ENCODE data around the gene CBL.

Gene CBL

DNA sequence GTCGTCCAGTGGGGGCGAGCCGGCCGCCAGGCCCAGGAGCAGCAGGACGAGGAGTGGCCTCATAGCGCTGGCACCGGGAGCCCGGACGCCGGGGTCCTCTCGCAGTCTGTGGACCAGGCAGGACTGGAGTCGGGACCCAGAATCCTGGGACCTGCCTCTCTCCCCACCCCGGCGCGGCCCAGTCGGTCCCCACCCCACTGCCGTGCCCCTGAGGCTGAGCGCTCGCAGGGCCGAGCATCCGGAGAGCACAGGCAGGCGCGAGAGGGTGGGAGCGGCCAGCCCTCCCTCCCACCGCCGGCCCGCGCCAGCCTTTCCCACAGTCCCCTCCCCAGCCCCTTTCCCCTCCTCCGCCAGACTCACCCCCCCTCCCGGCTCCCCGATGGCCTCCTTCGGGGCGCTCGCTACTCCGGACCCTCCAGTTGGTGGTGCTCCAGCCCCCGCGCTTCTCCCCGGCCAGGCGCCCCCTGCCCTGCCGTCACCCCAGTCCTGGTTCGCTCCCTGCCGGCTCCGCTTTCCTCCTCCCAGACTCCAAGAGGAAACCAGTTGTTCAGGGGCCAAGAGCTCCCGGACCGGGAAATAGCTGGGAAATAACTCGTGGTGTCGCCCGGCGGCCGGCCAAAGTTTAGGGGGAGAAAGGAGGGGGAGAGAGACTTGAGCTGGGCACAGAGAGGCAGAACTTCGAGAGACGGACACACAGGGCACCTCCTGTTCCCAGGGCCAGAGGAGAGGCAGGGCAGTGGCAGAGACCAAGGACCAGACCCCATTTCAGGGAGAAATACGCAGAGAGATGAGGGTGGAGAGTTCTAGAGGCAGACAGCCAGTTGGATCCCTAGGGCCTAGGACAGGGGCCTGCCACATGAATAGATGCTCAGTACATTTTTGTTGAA is 134.4 kb downstream of the CBL start, which contains the start of gene C1QTNF5:
C1QTNF5 (minus strand) TSS at position 549 of the 887 bp plus-strand sequence; CDS start at position 63, 486 bp downstream.
- TF ChIP-seq, protein P1, sequence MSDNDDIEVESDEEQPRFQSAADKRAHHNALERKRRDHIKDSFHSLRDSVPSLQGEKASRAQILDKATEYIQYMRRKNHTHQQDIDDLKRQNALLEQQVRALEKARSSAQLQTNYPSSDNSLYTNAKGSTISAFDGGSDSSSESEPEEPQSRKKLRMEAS (IDR thresholded peaks at IDR 0.05; ENCODE audit: low read depth, low read length): no peak
- TF ChIP-seq POLR2A (IDR thresholded peaks at IDR 0.05; ENCODE audit: extremely low read depth, insufficient read length) (no peak), MYC (IDR thresholded peaks at IDR 0.05; ENCODE audit: low read depth, low read length) (no peak)
- TF ChIP-seq, protein P2, sequence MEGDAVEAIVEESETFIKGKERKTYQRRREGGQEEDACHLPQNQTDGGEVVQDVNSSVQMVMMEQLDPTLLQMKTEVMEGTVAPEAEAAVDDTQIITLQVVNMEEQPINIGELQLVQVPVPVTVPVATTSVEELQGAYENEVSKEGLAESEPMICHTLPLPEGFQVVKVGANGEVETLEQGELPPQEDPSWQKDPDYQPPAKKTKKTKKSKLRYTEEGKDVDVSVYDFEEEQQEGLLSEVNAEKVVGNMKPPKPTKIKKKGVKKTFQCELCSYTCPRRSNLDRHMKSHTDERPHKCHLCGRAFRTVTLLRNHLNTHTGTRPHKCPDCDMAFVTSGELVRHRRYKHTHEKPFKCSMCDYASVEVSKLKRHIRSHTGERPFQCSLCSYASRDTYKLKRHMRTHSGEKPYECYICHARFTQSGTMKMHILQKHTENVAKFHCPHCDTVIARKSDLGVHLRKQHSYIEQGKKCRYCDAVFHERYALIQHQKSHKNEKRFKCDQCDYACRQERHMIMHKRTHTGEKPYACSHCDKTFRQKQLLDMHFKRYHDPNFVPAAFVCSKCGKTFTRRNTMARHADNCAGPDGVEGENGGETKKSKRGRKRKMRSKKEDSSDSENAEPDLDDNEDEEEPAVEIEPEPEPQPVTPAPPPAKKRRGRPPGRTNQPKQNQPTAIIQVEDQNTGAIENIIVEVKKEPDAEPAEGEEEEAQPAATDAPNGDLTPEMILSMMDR (IDR thresholded peaks at IDR 0.05; ENCODE audit: low read depth, low read length): no peak
- H3K4me3 ChIP-seq (ENCODE audit: low read depth, low read length): no peak within 1 kb of the TSS
- no peak for DNase-seq (ENCODE audit: low read depth)

DNA sequence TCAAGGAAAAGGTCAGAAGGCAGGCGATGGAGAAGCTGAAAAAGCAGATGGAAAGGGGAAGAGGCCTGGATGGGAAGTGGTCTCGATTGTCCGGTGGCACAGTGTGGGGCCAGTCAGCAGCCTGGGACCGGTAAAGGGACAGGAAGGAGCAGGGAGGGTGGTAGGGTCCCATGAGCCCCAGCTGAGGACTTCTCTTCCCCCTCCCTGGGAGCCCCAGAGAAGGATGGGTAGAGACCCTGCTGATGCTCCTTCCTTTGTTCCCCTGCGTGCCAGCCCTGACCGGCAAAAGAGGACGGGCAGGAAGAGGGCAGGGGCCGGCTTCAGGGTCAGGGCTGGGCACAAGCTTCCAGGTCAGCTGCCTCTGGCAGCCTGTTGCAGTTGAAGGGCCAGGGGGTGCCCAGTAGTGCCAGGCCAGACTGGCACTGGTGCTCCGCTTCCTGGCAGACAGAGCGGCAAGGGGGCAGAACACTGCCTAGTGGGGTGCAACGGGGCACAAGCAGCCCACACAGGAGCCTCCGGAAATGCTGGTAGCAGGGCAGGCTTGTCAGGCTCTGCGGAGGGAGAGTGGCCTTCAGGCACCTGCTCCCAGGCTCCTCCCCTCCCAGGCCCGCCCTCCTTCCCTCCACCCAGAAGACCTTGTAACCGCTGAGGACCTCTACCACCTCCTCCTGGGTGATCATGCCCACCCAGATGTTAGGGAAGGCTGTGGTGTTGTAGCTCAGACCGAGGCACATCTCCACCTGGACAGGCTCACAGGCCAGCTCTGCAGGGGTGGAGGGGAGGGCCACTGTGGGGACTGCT is 135.3 kb downstream of the CBL start:
- TF ChIP-seq POLR2A (IDR thresholded peaks at IDR 0.05; ENCODE audit: extremely low read depth, insufficient read length) (no peak), MYC (IDR thresholded peaks at IDR 0.05; ENCODE audit: low read depth, low read length) (no peak)
- TF ChIP-seq, protein P1 (IDR thresholded peaks at IDR 0.05; ENCODE audit: low read depth, low read length): no peak
- TF ChIP-seq, protein P2 (IDR thresholded peaks at IDR 0.05; ENCODE audit: low read depth, low read length): no peak
- DNase-seq (ENCODE audit: low read depth): no peak
- no peak overlapping the region for H3K4me3 ChIP-seq (ENCODE audit: low read depth, low read length)

DNA sequence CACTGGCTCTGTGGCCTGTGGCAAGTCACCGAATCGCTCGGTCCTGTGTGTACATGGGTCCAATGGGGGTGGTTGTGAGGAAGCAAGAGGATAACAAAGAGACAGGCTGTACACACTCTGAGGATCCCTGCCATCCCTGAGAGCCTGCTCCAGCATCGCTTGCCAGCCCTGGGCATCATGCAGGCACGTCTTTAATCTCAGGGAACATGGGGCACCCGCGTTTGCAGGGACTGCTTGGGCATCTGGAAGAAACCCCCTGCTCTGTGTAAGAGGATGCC is 135.8 kb downstream of the CBL start:
- no peak for DNase-seq (ENCODE audit: low read depth)
- TF ChIP-seq MYC (IDR thresholded peaks at IDR 0.05; ENCODE audit: low read depth, low read length): no peak
- TF ChIP-seq, protein P1 (IDR thresholded peaks at IDR 0.05; ENCODE audit: low read depth, low read length): no peak
- TF ChIP-seq, protein P2 (IDR thresholded peaks at IDR 0.05; ENCODE audit: low read depth, low read length): no peak
- no peak for TF ChIP-seq POLR2A (IDR thresholded peaks at IDR 0.05; ENCODE audit: extremely low read depth, insufficient read length)

DNA sequence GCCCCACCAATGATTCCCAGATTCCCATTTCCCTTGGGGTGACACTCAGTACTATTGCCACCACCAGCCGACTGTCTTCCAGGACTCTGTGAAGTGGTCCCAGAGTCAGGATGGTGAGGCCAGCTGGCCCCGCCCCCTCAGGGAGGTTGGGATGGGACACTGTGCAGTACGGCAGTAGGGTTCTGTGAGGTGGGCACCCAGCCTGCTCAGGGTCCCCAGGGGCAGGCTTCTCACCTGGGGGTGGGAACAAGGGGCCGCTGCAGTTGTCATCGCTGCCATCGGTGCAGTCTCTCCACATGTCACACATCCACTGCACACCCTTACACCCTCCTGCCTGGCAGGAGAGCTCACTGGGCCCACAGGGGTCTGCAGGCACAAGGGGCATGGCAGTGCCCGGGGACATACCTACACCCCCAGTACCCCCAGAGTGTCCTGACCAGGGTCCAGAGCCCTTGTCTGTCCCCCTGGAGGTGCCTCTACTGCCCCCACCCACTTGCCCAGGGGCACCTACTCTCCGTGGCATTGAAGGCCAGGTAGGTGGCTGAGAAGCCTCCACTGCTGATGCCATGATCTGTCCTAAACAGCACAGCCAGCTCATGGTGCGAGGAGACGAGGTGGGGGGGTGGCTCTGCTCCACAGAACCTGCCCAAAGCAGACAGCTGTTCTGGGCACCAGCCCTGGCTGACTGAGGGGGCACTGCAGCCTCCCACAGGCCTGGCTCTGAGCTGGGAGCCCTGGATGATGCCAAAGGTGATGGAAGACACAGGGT is 136.4 kb downstream of the CBL start:
- TF ChIP-seq, protein P1 (IDR thresholded peaks at IDR 0.05; ENCODE audit: low read depth, low read length): no peak
- TF ChIP-seq, protein P2 (IDR thresholded peaks at IDR 0.05; ENCODE audit: low read depth, low read length): no peak
- TF ChIP-seq MYC (IDR thresholded peaks at IDR 0.05; ENCODE audit: low read depth, low read length) (no peak), POLR2A (IDR thresholded peaks at IDR 0.05; ENCODE audit: extremely low read depth, insufficient read length) (no peak)
- no peak overlapping the region for H3K4me3 ChIP-seq (ENCODE audit: low read depth, low read length)
- DNase-seq (ENCODE audit: low read depth): no peak

More for the DNA sequence above, 135.8 kb downstream of the CBL start:
- H3K4me3 ChIP-seq (ENCODE audit: low read depth, low read length): no peak overlapping the region

DNA sequence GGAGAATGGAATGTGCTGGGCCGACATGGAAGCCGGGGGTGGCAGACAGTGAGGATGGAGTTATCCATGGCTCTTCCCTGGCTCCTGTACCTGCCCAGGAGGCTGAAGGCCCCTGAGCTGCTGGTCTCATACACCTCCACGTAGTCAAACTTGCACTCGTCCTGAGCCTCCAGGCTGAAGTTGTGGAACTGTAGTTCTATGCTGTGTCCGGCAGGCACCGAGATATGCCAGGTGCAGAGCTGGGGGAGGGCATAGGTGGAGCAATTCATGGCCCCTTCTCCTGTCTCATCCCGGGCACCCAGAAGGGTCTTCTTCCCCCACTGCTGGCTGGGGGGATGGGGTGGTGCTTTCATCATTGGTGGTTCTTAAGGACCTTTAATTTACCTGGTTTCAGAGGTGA is 137.6 kb downstream of the CBL start:
- DNase-seq (ENCODE audit: low read depth): no peak
- TF ChIP-seq, protein P1 (IDR thresholded peaks at IDR 0.05; ENCODE audit: low read depth, low read length): no peak
- TF ChIP-seq, protein P2 (IDR thresholded peaks at IDR 0.05; ENCODE audit: low read depth, low read length): no peak
- TF ChIP-seq MYC (IDR thresholded peaks at IDR 0.05; ENCODE audit: low read depth, low read length): no peak
- TF ChIP-seq POLR2A (IDR thresholded peaks at IDR 0.05; ENCODE audit: extremely low read depth, insufficient read length): no peak
- no peak overlapping the region for H3K4me3 ChIP-seq (ENCODE audit: low read depth, low read length)
